Stimulated activated CD8-positive, alpha-beta memory T cell treated with anti-CD3 and anti-CD28 coated beads, Interleukin-7, amount 100 ng/mL, for 48 hours (primary cell): ENCODE results near the gene TTC13.

Source experiments
- DNase-seq, 2 donors: peaks; one replicate each; pipeline ENCODE4 v3.0.0-alpha.2; 2020; ENCODE audit warnings: low read depth in 1 of 2; ENCODE audit errors: extremely low read depth in 1 of 2

TTC13 gene

DNA sequence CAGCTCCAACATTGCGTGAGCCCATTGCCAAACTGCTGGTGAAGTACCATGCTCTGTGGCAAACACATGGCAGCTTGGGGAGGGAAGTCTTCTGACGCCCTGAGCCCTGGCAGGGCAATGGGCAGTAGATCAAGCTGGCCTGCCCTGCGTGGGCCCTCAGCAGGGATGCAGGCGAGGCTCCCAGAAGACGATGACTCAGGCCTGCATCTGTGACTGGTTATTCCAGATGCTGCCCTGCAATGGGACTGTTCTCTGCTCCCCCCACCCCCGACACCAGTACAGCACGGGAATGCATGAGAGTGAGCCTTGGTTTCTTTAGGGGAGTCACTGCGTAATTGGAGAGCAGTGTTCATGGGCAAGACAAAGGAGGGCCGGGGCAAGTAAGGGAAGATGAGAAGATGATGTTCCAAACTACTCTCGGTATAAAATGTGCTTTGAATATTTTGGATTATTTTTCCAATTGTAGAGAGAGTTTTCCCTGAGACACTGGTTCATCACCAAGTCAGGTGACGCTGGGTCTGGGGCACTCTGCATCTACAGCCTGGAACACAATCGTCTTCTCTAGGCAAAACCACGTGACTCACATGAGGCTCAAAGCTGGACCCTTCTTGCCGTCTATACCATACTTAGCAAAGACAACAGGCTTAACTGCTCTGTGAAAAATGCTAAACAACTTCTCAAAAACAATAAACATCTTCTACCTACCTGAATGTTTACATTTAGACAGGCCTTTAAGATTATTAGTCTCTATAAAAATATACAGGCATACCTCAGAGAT is 101.3 kb downstream of the TTC13 start:
- DNase-seq, result no peak

GRCh38 chr1:230876660-230877059 is 102.0 kb downstream of the TTC13 start:
- no peak for DNase-seq

DNA sequence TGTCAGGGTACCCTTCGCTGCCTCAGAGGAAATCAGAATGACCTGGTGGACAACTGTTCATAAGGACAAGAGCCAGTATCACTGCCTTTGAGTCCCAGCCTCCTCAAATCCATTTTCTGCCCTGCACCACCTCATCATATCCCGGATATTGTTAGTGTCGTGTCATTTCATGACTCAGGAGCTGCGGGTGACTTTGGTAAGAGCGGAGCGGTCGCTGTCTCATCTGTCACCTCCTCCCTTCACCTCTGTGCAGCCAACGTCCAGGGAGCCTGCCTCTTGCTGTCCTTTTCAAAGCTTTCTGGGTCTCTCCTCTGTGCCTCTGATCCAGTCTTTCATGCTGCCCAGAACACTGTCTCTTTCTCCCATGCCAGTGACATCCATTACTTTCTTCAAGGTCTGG is 103.3 kb downstream of the TTC13 start:
- no peak for DNase-seq

GRCh38 chr1:230870916-230871315 is 107.7 kb downstream of the TTC13 start:
- DNase-seq, result no peak

- no peak for DNase-seq
Observed at GRCh38 chr1:230869500-230869899, 109.2 kb downstream of the TTC13 start.

DNA sequence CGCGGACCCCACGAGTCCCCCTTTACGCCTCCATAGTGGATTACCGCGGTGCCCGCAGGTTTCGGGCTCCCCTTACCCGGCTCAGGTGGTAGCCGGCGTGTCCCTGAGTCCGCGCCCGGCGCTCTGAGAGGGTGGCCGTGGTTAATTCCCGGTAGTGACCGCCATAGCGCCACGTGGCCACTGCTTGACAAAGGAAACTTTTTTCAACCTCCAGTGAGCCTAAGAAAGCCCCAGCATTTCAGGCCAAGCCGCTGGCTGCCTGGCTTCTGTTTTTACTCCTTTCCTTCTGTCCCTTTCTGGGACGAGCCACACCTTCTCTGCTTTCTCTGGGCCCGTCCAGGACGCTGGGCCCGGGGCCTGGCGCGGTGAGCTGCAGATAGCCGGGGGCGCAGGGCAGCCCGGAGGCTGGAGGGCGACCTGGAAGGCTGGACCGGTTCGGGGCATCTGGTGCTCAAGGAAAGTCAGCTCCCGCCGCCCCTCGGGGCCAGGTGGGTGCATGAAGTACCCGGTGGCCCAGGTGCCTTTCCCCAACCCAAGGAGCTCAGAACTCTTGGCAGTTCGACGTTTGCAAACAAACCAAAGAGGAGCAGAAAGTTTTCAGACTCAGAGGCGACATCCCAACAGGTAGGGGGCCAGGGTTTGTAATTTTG is 109.8 kb downstream of the TTC13 start:
- DNase-seq, result no peak

DNA sequence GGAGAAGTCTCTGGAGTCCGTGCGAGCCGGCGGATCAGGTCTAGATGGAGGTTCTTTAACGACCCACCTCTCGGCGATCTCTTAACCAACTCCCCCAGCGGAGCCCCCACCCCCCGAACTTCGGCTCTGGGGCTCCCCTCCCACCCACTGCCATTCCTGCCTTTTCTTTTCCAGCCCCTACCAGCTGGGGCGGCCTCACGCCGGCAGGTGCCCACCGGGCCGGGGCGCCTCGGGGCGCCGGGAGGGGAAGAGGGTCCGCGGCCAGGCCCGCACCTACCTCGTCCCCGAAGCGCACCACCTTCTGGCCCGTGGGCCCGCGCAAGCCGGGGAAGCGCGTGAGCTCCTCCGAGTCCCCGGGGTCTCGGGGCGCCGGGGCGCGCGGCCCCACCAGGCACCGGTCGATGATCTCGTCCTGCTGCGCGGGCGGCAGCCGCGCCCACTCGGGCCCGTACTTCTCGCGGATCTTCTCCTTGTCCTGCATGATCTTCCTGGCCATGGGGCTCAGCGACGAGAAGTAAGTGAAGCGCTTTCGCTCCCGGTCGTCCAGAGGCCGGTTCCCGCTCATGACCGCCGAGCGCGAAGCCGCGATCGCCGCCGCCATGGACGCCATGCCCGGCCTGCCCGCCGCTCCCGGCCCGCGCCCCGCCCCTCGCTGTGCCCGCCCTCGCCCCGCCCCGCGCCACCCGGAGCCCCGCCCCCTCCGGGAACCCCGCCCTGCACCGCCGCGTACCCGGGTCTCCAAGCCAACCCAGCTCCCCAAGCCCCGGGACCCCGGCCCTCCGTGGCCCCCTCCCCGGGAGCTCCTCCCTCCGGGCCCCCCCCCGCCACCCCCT is 110.5 kb downstream of the TTC13 start, which contains the start of gene C1orf198:
Gene C1orf198, minus strand, starts transcription at position 619 of the 833 bp plus-strand sequence. Its CDS starts 9 bp downstream, at position 610.
- peak; percentile 31 to 56 for DNase-seq

DNA sequence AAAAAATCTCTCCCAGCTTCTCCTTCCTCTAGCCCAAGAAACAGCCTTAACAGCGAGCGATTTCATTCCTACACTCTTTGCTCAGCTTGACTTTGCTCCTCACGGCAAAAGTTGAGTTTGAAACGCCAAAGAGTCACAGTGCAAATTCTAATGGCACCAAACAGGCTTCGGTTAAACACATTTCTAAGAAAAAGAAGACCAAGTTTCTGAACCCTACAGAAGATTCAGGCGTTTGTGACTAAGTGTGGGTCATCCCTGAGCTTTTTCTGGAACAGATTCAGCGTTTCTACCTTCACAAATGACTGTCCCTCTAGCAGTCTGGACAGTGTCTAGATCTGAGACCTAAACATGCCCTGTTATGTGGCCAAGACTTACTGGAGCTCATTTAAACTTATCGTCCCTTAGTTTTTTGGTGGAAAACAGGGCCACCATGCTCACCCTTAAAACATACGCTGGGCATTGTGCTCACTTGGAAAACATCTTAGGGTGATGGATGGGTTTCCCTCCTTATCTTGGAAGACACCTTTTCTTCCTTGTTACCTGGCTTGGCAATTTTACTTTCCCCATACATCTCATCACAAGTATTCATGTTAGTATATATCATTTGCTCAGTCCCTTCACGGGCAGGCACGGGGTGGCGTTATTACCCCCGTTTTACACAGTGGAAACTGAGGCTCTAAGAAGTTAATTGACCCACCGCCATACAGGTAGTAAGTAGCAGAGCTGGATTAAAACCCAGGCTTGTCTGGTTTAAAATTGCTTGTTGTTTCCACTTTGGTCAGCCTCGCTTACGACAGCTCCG is 111.4 kb downstream of the TTC13 start:
- no peak for DNase-seq

DNA sequence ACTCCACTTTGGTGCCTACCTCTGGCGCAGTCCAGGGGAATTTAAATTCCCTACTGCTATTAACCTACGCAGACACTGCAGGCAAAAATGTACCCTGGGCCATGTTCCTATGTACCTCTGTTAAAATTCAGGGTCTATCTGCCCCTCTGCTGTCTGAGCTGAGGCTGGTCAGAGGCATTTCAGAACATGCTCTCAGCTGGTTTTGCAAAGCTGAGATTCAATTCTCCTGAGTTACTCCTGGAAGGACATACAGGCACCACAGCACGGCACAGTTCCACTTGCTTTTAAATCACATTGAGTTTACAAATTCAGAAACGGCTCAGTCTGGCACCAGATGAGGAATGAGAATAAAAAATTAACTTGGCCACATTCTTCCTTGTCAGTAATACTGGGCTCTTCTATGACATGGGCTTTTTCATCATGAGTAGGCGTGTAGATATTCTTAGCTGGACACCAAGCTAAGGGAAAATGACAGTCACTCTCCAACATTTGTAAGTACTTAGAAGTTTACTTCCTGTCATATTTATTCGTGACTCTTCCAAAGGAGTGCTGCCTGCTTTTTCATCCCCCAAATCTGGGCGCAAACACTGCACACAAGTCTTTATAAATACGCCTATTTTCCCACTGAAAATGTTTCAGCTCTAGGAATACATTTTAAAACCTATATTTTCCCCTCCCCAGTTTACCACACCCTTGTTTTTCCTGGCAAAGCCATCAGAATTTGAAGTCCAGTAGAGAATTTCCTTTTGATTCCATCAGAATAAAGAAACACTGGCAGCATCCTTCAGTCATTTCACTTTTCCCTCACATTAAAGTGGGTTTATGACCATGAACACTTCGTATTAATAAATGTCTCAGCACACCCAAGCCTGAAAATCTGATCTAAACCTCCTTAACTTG is 112.2 kb downstream of the TTC13 start:
- DNase-seq, result no peak

DNA sequence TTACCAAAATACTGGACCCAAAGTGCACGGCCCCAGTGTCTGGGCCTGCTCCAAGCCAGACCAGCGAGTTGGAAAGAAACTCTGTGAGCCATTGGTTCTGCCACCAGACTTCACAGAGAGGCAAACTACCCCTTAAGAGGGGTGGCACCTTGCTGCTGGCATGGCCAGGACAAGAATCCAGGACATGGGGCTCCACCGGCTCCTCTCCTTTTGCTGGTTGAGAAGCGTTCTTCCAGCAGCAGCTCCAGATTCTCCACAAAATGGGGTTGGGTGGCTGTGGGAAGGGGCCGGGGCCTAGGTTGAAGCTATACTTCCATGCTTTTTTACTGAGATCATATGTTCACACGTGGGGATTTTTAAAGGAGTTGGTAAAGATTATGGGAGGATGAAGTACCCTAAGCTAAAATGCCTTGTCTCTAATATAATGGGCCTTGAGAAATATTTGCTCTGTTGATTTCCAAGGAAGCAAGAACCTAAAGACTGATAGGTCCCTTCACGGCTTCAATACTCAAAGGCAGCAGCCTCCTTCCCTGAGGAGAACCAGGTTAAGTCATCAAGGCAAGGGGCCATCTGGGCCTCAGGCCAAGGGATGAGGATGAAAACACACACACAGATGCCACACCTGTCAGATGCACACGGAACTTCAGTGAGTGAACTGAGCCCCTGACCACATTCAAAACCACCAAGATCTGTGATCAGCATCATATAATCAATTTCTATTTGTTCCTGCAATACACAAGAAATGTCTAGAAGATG is 113.4 kb downstream of the TTC13 start:
- no peak for DNase-seq

DNA sequence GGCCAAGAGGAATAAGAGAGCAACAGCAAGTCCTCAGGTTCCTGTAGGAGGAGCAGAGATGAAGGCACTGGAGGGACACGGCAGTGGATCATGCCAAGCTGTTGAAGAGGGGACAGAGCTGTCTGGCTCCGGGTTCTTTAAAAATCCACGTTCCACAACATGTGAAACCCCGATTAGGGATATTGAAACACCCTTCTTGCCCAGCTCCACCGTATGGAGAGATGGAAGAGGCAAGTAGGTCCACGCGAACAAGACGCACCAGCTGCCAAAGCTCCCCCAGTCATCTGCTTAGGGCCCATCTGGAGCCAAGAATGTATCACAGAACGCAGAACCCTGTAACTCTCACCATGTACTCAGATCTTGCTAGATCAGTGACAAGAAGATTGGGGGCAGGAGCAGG is 114.2 kb downstream of the TTC13 start:
- no peak for DNase-seq

- DNase-seq, result no peak
Observed at GRCh38 chr1:230863449-230863848, 115.2 kb downstream of the TTC13 start.

DNA sequence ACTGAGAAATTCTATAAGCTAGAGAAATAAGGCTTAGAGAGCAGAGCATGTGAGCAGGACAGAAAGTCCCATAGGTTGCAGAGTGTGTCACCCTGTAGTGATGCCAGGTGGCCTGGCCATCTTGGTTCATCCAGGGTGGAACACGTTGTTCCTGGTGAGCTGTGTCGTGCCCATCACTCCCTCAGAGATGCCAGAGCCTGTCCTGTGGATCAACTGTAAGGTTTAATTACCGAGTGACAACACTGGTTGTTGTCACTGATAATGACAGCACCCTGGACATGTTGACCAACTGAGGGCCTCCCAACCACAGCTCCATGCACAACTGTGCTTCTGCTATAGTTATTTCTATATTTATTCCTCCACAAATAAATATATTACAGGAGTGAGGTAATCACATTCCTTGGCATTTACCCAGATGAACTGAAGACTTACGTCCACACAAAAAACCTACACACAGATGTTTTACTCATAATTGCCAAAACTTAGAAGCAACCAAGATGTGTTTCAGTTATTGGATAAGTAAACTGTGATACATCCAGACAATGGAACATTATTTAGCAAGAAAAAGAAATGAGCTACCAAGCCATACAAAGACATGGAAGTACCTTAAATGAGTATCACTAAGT is 116.6 kb downstream of the TTC13 start:
- no peak for DNase-seq

- no peak for DNase-seq
Observed at GRCh38 chr1:230861489-230861888, 117.2 kb downstream of the TTC13 start.

- no peak for DNase-seq
Observed at GRCh38 chr1:230860617-230861384, 117.9 kb downstream of the TTC13 start.

DNA sequence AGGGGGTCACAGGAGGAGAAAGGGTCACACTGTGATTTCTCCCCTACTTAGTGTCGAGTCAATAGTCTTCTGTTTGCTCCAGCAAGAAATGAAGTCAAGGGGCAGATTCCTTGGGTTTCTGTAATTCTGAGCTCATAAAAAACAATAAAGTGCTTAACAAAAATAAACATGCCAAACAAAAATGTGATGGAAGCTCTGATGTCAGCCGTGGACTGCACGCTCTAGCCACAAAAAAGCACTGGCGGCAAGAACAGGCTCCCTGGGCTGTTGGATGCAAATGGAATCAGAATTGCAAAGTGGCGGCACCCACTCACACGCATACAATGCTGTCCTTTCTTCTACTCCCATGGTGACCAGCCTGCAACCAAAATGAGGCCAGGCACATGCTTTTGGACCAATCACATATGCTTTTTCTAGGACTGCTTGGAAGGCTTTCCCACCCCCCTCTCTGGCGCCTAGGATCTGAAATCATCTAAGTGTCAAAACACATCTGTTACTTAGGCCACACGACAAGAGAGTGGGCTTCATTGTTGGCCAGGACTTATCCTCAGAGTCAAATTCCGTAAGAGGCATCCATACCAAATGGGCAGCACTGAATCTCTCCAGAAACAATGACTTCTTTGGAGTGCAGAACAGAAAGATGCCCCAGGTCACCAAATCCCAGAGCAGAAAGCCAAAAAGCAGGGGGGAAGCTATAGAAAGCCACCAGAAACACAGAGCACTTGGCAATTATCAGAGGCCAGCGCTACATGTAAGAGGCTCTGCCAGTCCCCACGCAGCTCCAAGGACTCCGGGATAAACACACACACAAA is 119.5 kb downstream of the TTC13 start:
- no peak for DNase-seq

- no peak for DNase-seq
Observed at GRCh38 chr1:230858236-230858820, 120.3 kb downstream of the TTC13 start.
